Suprapubic skin (tissue), 4 donors: ENCODE data around the gene GPATCH3.

ENCODE experiments used
- CTCF ChIP-seq, 2 donors: fragments of 200-600 bp in 1 of 2; fragments of 450-650 bp in 1 of 2; sonication (generic) in 1 of 2; IDR thresholded peaks; one replicate each; pipeline ENCODE4 v1.5.1; 2016 to 2019; ENCODE audit warnings: antibody characterized with exemption in 2 of 2, mild to moderate bottlenecking in 1 of 2, moderate library complexity in 1 of 2
- EP300 ChIP-seq: sonication (generic); formaldehyde crosslinking; IDR thresholded peaks from one replicate; pipeline ENCODE4 v1.6.1; 2017; ENCODE audit warnings: antibody characterized with exemption
- POLR2A ChIP-seq, 2 donors: fragments of 450-650 bp; IDR thresholded peaks; one replicate each; pipeline ENCODE4 v1.6.1; 2017; ENCODE audit warnings: antibody characterized with exemption in 2 of 2, mild to moderate bottlenecking in 2 of 2, moderate library complexity in 2 of 2
- POLR2AphosphoS5 ChIP-seq, 3 donors: sonication (generic); formaldehyde crosslinking; IDR thresholded peaks; one replicate each; pipeline ENCODE4 v1.6.1; 2017; ENCODE audit warnings: antibody characterized with exemption in 3 of 3

DNA sequence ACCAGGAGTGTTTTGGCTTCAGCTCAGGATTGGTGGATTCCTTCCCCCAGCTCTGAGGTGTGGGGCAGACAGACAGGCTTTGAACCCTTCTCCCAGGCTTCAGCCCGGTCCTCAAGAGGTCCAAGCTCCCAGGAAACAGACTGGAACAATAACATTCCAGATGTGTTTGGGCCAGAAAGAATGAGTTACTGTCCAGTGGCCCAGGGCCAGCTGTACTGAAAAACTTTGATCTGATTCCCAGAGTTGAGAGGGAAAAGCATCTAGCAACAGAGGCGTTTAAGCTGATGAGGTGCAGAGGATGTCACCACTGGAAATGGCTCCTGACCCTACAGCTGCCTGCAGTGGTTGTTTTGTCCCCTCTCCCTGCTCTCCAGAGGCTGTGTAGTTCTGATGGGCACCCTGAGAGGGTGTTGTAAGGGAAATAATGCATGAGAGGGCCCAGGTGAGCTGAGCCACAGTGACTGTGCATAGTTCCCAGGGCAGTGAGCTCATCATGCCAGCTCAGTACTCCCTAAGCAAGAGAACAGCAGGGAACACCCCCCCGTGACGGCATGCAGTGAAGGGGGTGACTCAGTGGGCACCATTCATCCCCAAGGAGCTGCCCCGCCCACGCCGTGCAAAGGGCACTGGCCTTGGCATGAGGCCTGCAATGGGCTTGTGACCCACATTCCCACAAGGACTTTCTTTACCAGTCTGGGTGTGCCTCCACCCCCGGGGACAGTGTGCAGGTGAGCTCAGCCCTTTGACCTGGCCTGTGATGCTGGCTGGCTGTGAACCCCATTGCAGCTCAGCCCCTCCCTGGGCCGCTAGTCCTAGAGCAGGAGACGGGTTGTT is 51.1 kb downstream of the GPATCH3 start:
- TF ChIP-seq CTCF (IDR thresholded peaks at IDR 0.05) (no peak), POLR2AphosphoS5 (IDR thresholded peaks at IDR 0.05) (no peak), POLR2A (IDR thresholded peaks at IDR 0.05) (no peak), EP300 (no peak)
